H1 (cell line): ENCODE data around the gene TEX11. TPM values are rescaled to one million over a fixed set of nuclear protein-coding genes. Genes with fewer than 3 reads are reported as not detected.

Experiments
- CBX8 ChIP-seq: fragments of 300-800, 300-1000 bp; sonication (generic); IDR thresholded peaks from 2 replicates; pipeline ENCODE4 v1.7.1; 2016; ENCODE audit warnings: low read depth, low read length, borderline replicate concordance
- CHD7 ChIP-seq: fragments of 300-600 bp; sonication (generic); IDR thresholded peaks from 2 replicates; pipeline ENCODE4 v1.7.1; 2012; ENCODE audit warnings: low read length, moderate library complexity, mild to moderate bottlenecking, inconsistent platforms; ENCODE audit not compliant: insufficient replicate concordance
- polyA plus RNA-seq, 7 experiments: library from polyadenylated mRNA; depleted of rRNA in 3 of 7; stranded (reverse) in 5 of 7; unstranded in 2 of 7; fragments of >200 nt in 5 of 7; fragments of 200-250 nt in 2 of 7; gene quantifications; 1 replicate in 5 of 7; 2 replicates in 1 of 7; 4 replicates in 1 of 7; pipeline versions ENCODE4 v1.2.1 to v1.2.3, GENCODE V29; 2011 to 2013; ENCODE audit warnings: missing spikeins in 2 of 7, mixed read lengths in 2 of 7
- total RNA-seq: library from RNA; stranded (reverse); fragmentation: NEBNext Ultra II Directional; extraction: Animal tissue kit (Norgen Biotek cat#: 25700); gene quantifications from 2 replicates; pipeline ENCODE4 v1.2.1, GENCODE V29; 2021

The TEX11 gene
- total and polyA plus RNA-seq, 2 of the 8 experiments (the other 6 are each of a cell fraction or from before 2014, with no cell fraction given): 0.11 to 0.74 TPM

DNA sequence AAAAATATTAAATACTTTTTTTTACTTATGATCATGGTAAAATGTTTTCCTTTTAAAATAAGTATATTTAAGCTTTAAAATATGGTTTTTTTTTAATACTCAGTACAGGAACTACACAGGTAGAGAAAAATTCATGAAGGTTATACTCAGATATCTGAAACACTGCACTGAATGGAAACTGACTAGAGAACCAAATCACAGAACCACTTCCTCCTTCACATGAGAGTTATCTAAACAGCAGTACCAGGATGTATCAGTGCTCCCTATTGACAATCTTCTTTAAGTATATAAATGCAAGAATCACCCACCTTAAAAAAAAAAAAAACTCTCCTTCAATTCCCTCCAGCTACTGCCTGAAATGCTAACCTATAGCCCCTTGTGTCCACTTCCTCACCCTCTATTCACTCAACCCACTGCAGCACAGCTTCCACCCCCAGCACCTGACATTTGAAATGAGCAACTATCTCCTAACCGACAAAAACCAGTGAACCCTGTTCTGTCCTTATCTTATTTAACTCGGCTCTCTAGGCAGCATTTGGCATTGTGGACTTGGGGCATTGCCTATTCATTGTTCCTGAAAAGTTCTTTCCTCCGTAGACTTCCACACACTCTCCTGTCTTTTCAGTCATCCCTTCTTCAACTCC lies 13.3 kb upstream of the TEX11 start (continued):
- TF ChIP-seq CHD7: no peak
- TF ChIP-seq CBX8: no peak
